Stomach (tissue), 4 donors: ENCODE results near the gene DNAL4.

Experiments
- POLR2AphosphoS5 ChIP-seq, 3 donors: sonication (generic); formaldehyde crosslinking; IDR thresholded peaks; one replicate each; pipeline ENCODE4 v1.6.1; 2016; ENCODE audit warnings: antibody characterized with exemption in 3 of 3
- TF ChIP-seq, protein P1 (sequence below), 7 experiments: fragments of 450-650 bp in 4 of 7; fragments of 200-600 bp in 3 of 7; sonication (generic) in 3 of 7; IDR thresholded peaks; one replicate each; pipeline ENCODE4 v1.5.1; 2016 to 2019; ENCODE audit warnings: antibody characterized with exemption in 7 of 7, control low read depth in 2 of 7, mild to moderate bottlenecking in 1 of 7

DNA sequence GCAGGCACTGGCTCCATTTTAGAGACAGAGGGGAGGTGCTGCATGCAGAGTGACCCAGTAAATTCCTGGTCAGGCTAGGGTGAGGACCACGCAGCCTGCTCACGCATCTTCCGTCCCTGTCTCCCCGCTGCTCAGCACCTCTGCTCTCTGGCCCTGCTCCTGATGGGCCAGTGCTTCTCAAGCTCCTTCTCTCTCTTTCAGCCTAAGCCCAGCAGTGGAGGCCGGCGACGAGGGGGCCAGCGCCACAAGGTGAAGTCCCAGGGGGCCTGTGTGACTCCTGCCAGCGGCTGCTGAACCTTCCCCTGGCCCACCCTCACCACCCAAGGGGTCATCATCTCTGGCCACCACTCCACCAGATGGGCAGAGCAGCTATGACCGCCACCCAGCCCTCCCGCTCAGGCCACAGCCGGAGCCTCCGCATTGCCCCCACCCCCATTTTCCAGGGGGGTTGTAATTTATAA lies 63.5 kb downstream of the DNAL4 start:
- no peak for TF ChIP-seq POLR2AphosphoS5 (IDR thresholded peaks at IDR 0.05)
- TF ChIP-seq, protein P1, sequence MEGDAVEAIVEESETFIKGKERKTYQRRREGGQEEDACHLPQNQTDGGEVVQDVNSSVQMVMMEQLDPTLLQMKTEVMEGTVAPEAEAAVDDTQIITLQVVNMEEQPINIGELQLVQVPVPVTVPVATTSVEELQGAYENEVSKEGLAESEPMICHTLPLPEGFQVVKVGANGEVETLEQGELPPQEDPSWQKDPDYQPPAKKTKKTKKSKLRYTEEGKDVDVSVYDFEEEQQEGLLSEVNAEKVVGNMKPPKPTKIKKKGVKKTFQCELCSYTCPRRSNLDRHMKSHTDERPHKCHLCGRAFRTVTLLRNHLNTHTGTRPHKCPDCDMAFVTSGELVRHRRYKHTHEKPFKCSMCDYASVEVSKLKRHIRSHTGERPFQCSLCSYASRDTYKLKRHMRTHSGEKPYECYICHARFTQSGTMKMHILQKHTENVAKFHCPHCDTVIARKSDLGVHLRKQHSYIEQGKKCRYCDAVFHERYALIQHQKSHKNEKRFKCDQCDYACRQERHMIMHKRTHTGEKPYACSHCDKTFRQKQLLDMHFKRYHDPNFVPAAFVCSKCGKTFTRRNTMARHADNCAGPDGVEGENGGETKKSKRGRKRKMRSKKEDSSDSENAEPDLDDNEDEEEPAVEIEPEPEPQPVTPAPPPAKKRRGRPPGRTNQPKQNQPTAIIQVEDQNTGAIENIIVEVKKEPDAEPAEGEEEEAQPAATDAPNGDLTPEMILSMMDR (IDR thresholded peaks at IDR 0.05): no peak
